Measurements from ENCODE around the gene POLN.

POLN gene

DNA sequence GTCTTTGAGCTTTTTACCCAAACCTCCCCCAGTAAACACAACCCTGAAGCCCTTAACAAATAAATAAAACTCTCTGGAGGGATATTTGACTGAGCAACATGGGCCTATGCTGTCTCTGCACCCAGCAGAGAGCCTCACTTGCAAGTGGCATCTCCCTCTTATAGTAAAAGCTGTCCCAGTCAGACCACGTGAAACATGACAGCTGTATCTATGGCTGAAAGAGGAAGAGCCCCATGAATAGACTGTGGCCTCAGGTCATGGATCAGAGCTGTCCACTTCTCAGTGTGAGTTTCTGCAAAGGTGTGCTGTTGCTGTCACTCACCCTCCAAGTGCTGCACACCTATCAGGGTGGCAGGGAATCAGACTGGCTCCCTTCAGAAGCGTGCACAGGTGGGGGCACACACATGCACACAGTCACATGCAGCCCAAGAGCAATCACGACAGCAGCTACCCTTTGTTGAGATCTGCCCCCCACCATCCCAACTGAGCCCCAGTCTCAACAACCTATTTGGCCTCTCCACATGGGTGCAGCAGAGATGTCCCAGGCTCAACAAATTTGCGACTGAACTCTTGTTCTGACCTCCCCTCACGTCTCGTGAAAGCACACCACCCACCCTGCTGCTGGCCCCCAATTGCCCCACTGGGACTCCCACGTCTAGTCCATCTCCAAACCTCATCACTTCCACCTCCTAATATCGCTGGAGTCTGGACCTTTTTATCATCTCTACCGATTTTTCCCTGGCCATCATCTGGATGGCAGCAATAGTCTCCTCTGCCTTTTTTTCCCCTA is 137.2 kb downstream of the POLN start:
- no peak overlapping the region for H3K4me3 ChIP-seq (ENCODE audit: severe bottlenecking)
- no peaks in the 10 kb centered on the region for H3K4me1 ChIP-seq (ENCODE audit: insufficient read depth, poor library complexity, severe bottlenecking)
- peaks cover 11% of the 10 kb centered on the region for H3K9me3 ChIP-seq (ENCODE audit: severe bottlenecking)
- TF ChIP-seq, protein P1, sequence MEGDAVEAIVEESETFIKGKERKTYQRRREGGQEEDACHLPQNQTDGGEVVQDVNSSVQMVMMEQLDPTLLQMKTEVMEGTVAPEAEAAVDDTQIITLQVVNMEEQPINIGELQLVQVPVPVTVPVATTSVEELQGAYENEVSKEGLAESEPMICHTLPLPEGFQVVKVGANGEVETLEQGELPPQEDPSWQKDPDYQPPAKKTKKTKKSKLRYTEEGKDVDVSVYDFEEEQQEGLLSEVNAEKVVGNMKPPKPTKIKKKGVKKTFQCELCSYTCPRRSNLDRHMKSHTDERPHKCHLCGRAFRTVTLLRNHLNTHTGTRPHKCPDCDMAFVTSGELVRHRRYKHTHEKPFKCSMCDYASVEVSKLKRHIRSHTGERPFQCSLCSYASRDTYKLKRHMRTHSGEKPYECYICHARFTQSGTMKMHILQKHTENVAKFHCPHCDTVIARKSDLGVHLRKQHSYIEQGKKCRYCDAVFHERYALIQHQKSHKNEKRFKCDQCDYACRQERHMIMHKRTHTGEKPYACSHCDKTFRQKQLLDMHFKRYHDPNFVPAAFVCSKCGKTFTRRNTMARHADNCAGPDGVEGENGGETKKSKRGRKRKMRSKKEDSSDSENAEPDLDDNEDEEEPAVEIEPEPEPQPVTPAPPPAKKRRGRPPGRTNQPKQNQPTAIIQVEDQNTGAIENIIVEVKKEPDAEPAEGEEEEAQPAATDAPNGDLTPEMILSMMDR (IDR thresholded peaks at IDR 0.05; ENCODE audit: poor library complexity, severe bottlenecking): no peak
- H3K27me3 ChIP-seq (ENCODE audit: insufficient read depth, poor library complexity, severe bottlenecking): peaks cover 7% of the 10 kb centered on the region
- no peak for ATAC-seq (ENCODE audit: low read depth)
- no peak for DNase-seq (ENCODE audit: low spot score)
- no peaks in the 10 kb centered on the region for H3K36me3 ChIP-seq (ENCODE audit: low read depth)
- no peak overlapping the region for H3K27ac ChIP-seq (ENCODE audit: poor library complexity, severe bottlenecking)

DNA sequence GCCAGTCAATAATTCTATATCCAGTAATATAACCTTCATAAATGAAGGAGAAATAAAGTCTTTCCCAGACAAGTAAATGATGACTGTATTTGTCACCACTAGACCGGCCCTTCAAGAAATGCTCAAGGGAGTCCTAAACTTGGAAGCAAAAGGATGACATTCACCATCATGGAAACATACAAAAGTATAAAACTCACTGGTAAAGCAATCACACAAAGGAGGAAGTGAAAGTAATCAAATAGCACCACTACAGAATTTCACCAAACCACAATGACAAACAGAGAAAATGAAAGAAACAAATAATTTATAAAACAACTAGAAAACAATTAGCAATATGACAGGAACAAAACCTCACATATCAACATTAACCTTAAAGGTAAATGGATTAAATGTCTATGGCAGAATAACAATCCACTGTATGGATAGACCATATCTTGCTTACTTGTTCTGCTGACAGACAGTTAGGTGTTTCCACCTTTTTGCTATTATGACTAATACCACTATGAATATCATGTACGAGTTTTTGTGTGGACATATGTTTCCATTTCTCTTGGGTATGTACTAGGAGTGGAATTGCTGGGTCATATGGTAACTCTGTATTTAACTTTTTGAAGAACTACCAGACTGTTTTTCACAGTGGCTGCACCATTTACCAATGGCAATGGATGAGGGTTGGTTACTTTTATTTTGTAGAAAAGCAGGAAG is 137.9 kb downstream of the POLN start:
- Histone ChIP-seq H3K27me3 (ENCODE audit: insufficient read depth, poor library complexity, severe bottlenecking) (no peaks in the 10 kb centered on the region), H3K4me1 (ENCODE audit: insufficient read depth, poor library complexity, severe bottlenecking) (no peaks in the 10 kb centered on the region), H3K27ac (ENCODE audit: poor library complexity, severe bottlenecking) (no peak overlapping the region), H3K4me3 (ENCODE audit: severe bottlenecking) (no peak overlapping the region), H3K9me3 (ENCODE audit: severe bottlenecking) (peaks cover 11% of the 10 kb centered on the region), H3K36me3 (ENCODE audit: low read depth) (no peaks in the 10 kb centered on the region)
- ATAC-seq (ENCODE audit: low read depth) (no peak), DNase-seq (ENCODE audit: low spot score) (no peak)
- TF ChIP-seq, protein P1 (IDR thresholded peaks at IDR 0.05; ENCODE audit: poor library complexity, severe bottlenecking): no peak

DNA sequence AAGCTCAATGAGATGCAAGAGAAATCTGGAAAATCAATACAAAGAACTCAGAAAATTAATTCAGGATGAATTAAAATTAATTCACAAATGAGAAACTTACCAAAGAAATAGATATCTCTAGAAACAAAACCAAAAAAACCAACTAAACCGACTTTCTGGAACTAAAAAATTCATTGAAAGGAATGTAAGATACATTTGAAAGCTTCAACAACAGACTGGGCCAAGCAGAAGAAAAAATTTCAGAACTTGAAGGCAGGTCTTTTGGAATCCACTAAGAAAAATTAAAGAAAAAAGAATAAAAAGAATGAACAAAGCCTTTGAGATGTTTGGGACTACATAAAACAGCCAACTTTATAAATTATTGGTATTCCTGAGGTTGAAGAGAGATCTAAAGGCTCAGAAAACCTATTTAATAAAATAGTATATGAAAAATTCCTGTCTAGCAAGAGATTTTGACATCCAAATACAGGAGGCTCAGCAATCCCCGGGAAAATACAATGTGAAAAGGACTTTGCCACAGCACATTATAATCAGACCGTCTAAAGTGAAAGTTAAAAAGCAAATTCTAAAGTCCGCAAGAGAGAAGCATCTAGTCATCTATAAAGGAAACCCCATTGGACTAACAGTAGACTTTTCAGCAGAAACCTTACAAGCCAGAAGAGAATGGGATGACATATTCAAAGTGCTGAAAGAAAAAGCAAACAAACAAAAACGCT is 138.6 kb downstream of the POLN start:
- H3K4me1 ChIP-seq (ENCODE audit: insufficient read depth, poor library complexity, severe bottlenecking): no peaks in the 10 kb centered on the region
- ATAC-seq (ENCODE audit: low read depth) (no peak), DNase-seq (ENCODE audit: low spot score) (no peak)
- H3K36me3 ChIP-seq (ENCODE audit: low read depth): no peaks in the 10 kb centered on the region
- TF ChIP-seq, protein P1 (IDR thresholded peaks at IDR 0.05; ENCODE audit: poor library complexity, severe bottlenecking): no peak
- peaks cover 11% of the 10 kb centered on the region for H3K9me3 ChIP-seq (ENCODE audit: severe bottlenecking)
- no peak overlapping the region for H3K4me3 ChIP-seq (ENCODE audit: severe bottlenecking)
- H3K27me3 ChIP-seq (ENCODE audit: insufficient read depth, poor library complexity, severe bottlenecking): no peaks in the 10 kb centered on the region
- H3K27ac ChIP-seq (ENCODE audit: poor library complexity, severe bottlenecking): no peak overlapping the region

DNA sequence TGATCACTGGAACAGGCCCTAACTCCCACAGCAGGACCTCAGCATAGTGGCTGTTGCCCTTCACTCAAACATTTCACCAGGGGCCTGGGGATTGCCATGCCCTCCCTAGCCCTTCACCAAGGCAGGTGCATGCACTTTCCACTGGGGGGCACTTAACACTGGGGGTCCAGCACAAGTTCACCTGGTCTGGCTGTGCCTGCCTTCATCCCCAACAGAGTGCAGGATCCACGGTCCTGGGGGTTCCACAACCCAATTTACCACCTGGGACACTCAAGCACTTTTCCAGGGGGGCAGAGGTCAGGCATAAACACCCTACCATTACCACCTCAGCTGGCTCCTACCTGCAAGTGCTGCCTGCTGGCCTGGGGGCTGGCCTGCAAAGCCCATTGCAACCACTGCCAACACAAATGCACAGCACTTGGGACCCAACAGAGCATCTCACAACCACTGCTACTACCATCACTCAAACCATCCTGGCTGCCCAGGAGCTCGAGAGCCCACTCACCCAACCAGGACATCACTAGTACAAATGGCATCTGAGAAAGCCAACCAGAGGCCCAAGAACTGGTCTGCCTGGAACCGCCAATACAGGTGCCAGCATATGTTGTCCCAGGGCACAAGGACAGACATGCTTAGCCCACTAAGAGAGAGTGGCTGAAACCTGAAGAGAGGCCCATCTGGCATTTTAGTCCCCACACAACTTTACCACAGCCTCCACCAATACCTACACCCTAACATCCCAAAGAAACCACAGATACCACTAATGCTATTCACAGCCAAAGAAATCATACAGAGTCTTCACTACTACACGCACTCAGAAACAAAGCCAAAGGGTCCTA is 139.7 kb downstream of the POLN start:
- no peak for ATAC-seq (ENCODE audit: low read depth)
- TF ChIP-seq, protein P1 (IDR thresholded peaks at IDR 0.05; ENCODE audit: poor library complexity, severe bottlenecking): no peak
- Histone ChIP-seq H3K27me3 (ENCODE audit: insufficient read depth, poor library complexity, severe bottlenecking) (no peaks in the 10 kb centered on the region), H3K36me3 (ENCODE audit: low read depth) (no peaks in the 10 kb centered on the region), H3K9me3 (ENCODE audit: severe bottlenecking) (peaks cover 11% of the 10 kb centered on the region), H3K27ac (ENCODE audit: poor library complexity, severe bottlenecking) (no peak overlapping the region), H3K4me1 (ENCODE audit: insufficient read depth, poor library complexity, severe bottlenecking) (no peaks in the 10 kb centered on the region), H3K4me3 (ENCODE audit: severe bottlenecking) (no peak overlapping the region)
- no peak for DNase-seq (ENCODE audit: low spot score)
